ENCODE measurements around the gene KLHL36. TPM values are rescaled to one million over a fixed set of nuclear protein-coding genes. Genes with fewer than 3 reads are reported as not detected.

The KLHL36 gene
- polyA plus RNA-seq, 1 of the 3 experiments (the other 2 are of a cell fraction), result 39.8 TPM

GRCh38 chr16:84677849-84678248 lies 29.5 kb downstream of the KLHL36 start:
- no peak overlapping the region for H3K27ac ChIP-seq (ENCODE audit: low read depth in 2 of 2, low read length in 1 of 2)
- ChIA-PET POLR2A (no interaction called here), CTCF (interaction anchor here (0.6 to 2.0 kb wide), 4 partner anchors 10 to 62 kb away, joined by 3 to 5 read pairs (median 4); no protein-coding TSS in a partner anchor)
- H3K79me2 ChIP-seq (ENCODE audit: insufficient read depth), result no peaks in the 10 kb centered on the region
- TF ChIP-seq NFIC (IDR thresholded peaks at IDR 0.05; ENCODE audit: borderline replicate concordance) (no peak), NRF1 (IDR thresholded peaks at IDR 0.05; ENCODE audit: low read depth, low read length) (no peak), RFX5 (IDR thresholded peaks at IDR 0.05; ENCODE audit: low read length) (no peak), EZH2phosphoT487 (IDR thresholded peaks at IDR 0.05; ENCODE audit: borderline replicate concordance, low read depth) (no peak), EP300 (IDR thresholded peaks at IDR 0.05; ENCODE audit: borderline replicate concordance in 1 of 2, low read depth in 1 of 2, low read length in 1 of 2) (no peak), MXI1 (IDR thresholded peaks at IDR 0.05; ENCODE audit: low read depth, low read length) (no peak), ELF1 (IDR thresholded peaks at IDR 0.05) (no peak), RAD21 (IDR thresholded peaks at IDR 0.05; ENCODE audit: low read length) (no peak), POLR2AphosphoS5 (IDR thresholded peaks at IDR 0.05; ENCODE audit: low read depth, low read length) (no peak), MEF2A (IDR thresholded peaks at IDR 0.05; ENCODE audit: borderline replicate concordance, low read depth) (no peak), RXRA (IDR thresholded peaks at IDR 0.05; ENCODE audit: borderline replicate concordance, low read depth) (no peak), SIN3A (IDR thresholded peaks at IDR 0.05; ENCODE audit: borderline replicate concordance, low read depth, low read length) (no peak)
- DNase-seq, result no peak
- no peaks in the 10 kb centered on the region for H3K27me3 ChIP-seq (ENCODE audit: insufficient read depth)
- H3F3A ChIP-seq (replicated peaks; ENCODE audit: insufficient read depth), result no peaks in the 10 kb centered on the region
- H3K4me2 ChIP-seq, result no peak overlapping the region
- no peaks in the 10 kb centered on the region for H3K9me2 ChIP-seq
- no peaks in the 10 kb centered on the region for H3K4me1 ChIP-seq (ENCODE audit: control insufficient read depth in 1 of 2, insufficient read depth in 2 of 2, low read depth in 1 of 2, low read length in 1 of 2)
- H3K9me3 ChIP-seq, result no peaks in the 10 kb centered on the region
- no peak overlapping the region for H3K9ac ChIP-seq
- no peak overlapping the region for H3K4me3 ChIP-seq (ENCODE audit: low read depth in 2 of 2, low read length in 1 of 2)
- H4K20me1 ChIP-seq (ENCODE audit: insufficient read depth), result no peaks in the 10 kb centered on the region
- no peak overlapping the region for H2AFZ ChIP-seq (ENCODE audit: low read depth)
- 79% methylated on average over 10 of the region's 10 CpGs for WGBS (ENCODE audit: low lambda C conversion rate)
- H3K36me3 ChIP-seq (replicated peaks in 1 of 2; ENCODE audit: control insufficient read depth in 1 of 2, insufficient read depth in 2 of 2, low read length in 1 of 2), result no peaks in the 10 kb centered on the region

GRCh38 chr16:84678541-84678940 lies 30.2 kb downstream of the KLHL36 start:
- CTCF ChIA-PET, result interaction anchor here (1.6 to 2.0 kb wide), 2 partner anchors 11 to 48 kb away, joined by 4 to 5 read pairs; no protein-coding TSS in a partner anchor
- H3K27me3 ChIP-seq (ENCODE audit: insufficient read depth), result no peaks in the 10 kb centered on the region
- H3K4me1 ChIP-seq (ENCODE audit: control insufficient read depth in 1 of 2, insufficient read depth in 2 of 2, low read depth in 1 of 2, low read length in 1 of 2), result no peaks in the 10 kb centered on the region
- POLR2A ChIA-PET, result no interaction called here
- no peaks in the 10 kb centered on the region for H3K9me2 ChIP-seq
- H3K9ac ChIP-seq, result no peak overlapping the region
- H3K9me3 ChIP-seq, result no peaks in the 10 kb centered on the region
- H3K4me3 ChIP-seq (ENCODE audit: low read depth in 2 of 2, low read length in 1 of 2), result no peak overlapping the region
- no peaks in the 10 kb centered on the region for H3F3A ChIP-seq (replicated peaks; ENCODE audit: insufficient read depth)
- no peaks in the 10 kb centered on the region for H3K36me3 ChIP-seq (replicated peaks in 1 of 2; ENCODE audit: control insufficient read depth in 1 of 2, insufficient read depth in 2 of 2, low read length in 1 of 2)
- no peak overlapping the region for H3K27ac ChIP-seq (ENCODE audit: low read depth in 2 of 2, low read length in 1 of 2)
- H4K20me1 ChIP-seq (ENCODE audit: insufficient read depth), result no peaks in the 10 kb centered on the region
- WGBS (ENCODE audit: low lambda C conversion rate), result 90% methylated on average over 8 of the region's 9 CpGs
- H3K79me2 ChIP-seq (ENCODE audit: insufficient read depth), result no peaks in the 10 kb centered on the region
- no peak overlapping the region for H3K4me2 ChIP-seq
- no peak overlapping the region for H2AFZ ChIP-seq (ENCODE audit: low read depth)
- DNase-seq, result no peak
- TF ChIP-seq FOXJ3 (CRISPR knock-in tag; IDR thresholded peaks at IDR 0.05), result no peak
- no peak for TF ChIP-seq MAX (IDR thresholded peaks at IDR 0.05; ENCODE audit: low read depth)
- TF ChIP-seq FOXM1 (IDR thresholded peaks at IDR 0.05; ENCODE audit: low read depth), result no peak
- TF ChIP-seq EZH2phosphoT487 (IDR thresholded peaks at IDR 0.05; ENCODE audit: borderline replicate concordance, low read depth), result no peak
- TF ChIP-seq ELF1 (IDR thresholded peaks at IDR 0.05), result no peak
- no peak for TF ChIP-seq TEAD4 (IDR thresholded peaks at IDR 0.05; ENCODE audit: borderline replicate concordance, insufficient read depth)
- no peak for TF ChIP-seq MXI1 (IDR thresholded peaks at IDR 0.05; ENCODE audit: low read depth, low read length)
- no peak for TF ChIP-seq CHD2 (IDR thresholded peaks at IDR 0.05; ENCODE audit: low read length, partially characterized antibody)
- no peak for TF ChIP-seq GABPA (IDR thresholded peaks at IDR 0.05; ENCODE audit: low read depth)
- TF ChIP-seq RXRA (IDR thresholded peaks at IDR 0.05; ENCODE audit: borderline replicate concordance, low read depth), result no peak
- TF ChIP-seq POLR2AphosphoS5 (IDR thresholded peaks at IDR 0.05; ENCODE audit: low read depth, low read length), result no peak
- no peak for TF ChIP-seq FOSL2 (IDR thresholded peaks at IDR 0.05; ENCODE audit: borderline replicate concordance, low read depth)
- no peak for TF ChIP-seq NRF1 (IDR thresholded peaks at IDR 0.05; ENCODE audit: low read depth, low read length)
- no peak for TF ChIP-seq TAF1 (IDR thresholded peaks at IDR 0.05; ENCODE audit: borderline replicate concordance, low read depth, low read length)
- no peak for TF ChIP-seq SMC3 (IDR thresholded peaks at IDR 0.05; ENCODE audit: low read depth, low read length)
- TF ChIP-seq PBX3 (IDR thresholded peaks at IDR 0.05), result no peak
- no peak for TF ChIP-seq EP300 (IDR thresholded peaks at IDR 0.05; ENCODE audit: borderline replicate concordance in 1 of 2, low read depth in 1 of 2, low read length in 1 of 2)
- TF ChIP-seq TCF12 (IDR thresholded peaks at IDR 0.05), result no peak
- no peak for TF ChIP-seq REST (IDR thresholded peaks at IDR 0.05; ENCODE audit: low read depth, low read length)

Measured in SK-N-SH (cell line).